ENCODE measurements around the gene LILRB5. TPM values are rescaled to one million over a fixed set of nuclear protein-coding genes. Genes with fewer than 3 reads are reported as not detected.

Gene LILRB5
- total RNA-seq, 1 experiment from 2014 or later: not detected

DNA sequence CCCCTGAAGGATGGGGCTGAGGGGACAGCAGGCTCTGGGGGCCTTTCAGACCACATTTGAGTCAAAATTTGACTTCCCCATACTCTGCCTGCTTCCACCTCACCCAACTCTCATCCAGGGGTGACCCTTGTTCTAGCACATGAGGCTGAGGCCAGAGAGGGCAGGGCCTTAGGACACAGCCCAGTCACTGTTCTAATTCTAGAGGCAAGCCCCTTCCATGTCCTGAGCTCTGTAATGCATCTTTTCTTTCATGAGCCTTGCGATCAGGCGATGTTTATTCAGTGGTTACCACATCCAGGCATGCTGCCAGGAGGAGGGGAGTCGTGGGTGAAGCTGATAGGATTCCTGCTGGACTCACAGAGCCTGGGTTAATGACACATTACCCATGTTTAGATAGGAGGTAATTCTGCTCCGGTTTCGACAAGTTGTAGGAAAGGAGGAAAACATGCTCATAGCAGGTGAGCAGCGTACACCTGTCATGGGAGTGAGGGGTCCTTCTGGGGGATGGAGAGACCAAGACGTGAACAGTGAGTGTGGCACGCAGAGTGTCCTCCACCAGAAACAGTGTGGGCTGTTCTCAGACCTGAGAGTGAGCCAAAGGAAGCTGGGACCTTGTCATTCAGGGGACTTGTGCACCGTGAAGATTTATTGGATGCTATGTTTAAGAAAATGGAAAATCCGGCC lies 47.1 kb downstream of the LILRB5 start:
- peak overlapping the region; percentile 20 for H3K9ac ChIP-seq (ENCODE audit: low read length)
- H2AFZ ChIP-seq (ENCODE audit: low read depth, low read length, poor library complexity, severe bottlenecking): no peak overlapping the region
- H3K4me2 ChIP-seq (ENCODE audit: low read length): peak overlapping the region; percentile 5; the same call in 1 of the 2 replicates
- ATAC-seq: peak; percentile 41
- intact Hi-C loops (cut with micrococcal nuclease): no loop called here
- peaks cover 31% of the 10 kb centered on the region for H3K79me2 ChIP-seq (ENCODE audit: insufficient read depth, low read length)
- no peak overlapping the region for H3K4me3 ChIP-seq (replicated peaks in 1 of 2; ENCODE audit: low read depth in 1 of 2, low read length in 2 of 2)
- TF ChIP-seq CBX3 (IDR thresholded peaks at IDR 0.05; ENCODE audit: low read depth) (no peak), SP1 (IDR thresholded peaks at IDR 0.05; ENCODE audit: low read depth) (no peak), CEBPB (IDR thresholded peaks at IDR 0.05; ENCODE audit: low read depth) (no peak), POLR2AphosphoS5 (IDR thresholded peaks at IDR 0.05; ENCODE audit: low read depth, low read length) (no peak; the same call in 1 of the 2 replicates), SIN3A (IDR thresholded peaks at IDR 0.05; ENCODE audit: low read depth) (no peak), RAD21 (IDR thresholded peaks at IDR 0.05; ENCODE audit: low read depth) (no peak), JUND (IDR thresholded peaks at IDR 0.05) (no peak), EZH2 (IDR thresholded peaks at IDR 0.05) (no peak), FOSL1 (IDR thresholded peaks at IDR 0.05; ENCODE audit: low read depth) (no peak), ZFX (IDR thresholded peaks at IDR 0.05) (no peak)
- TF ChIP-seq, protein P1, sequence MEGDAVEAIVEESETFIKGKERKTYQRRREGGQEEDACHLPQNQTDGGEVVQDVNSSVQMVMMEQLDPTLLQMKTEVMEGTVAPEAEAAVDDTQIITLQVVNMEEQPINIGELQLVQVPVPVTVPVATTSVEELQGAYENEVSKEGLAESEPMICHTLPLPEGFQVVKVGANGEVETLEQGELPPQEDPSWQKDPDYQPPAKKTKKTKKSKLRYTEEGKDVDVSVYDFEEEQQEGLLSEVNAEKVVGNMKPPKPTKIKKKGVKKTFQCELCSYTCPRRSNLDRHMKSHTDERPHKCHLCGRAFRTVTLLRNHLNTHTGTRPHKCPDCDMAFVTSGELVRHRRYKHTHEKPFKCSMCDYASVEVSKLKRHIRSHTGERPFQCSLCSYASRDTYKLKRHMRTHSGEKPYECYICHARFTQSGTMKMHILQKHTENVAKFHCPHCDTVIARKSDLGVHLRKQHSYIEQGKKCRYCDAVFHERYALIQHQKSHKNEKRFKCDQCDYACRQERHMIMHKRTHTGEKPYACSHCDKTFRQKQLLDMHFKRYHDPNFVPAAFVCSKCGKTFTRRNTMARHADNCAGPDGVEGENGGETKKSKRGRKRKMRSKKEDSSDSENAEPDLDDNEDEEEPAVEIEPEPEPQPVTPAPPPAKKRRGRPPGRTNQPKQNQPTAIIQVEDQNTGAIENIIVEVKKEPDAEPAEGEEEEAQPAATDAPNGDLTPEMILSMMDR (IDR thresholded peaks at IDR 0.05 in 2 of 3, conservative IDR thresholded peaks at IDR 0.05 in 1 of 3; ENCODE audit: borderline replicate concordance in 1 of 3, insufficient read depth in 1 of 3, low read depth in 2 of 3, low read length in 2 of 3): no peak
- TF ChIP-seq, protein P2, sequence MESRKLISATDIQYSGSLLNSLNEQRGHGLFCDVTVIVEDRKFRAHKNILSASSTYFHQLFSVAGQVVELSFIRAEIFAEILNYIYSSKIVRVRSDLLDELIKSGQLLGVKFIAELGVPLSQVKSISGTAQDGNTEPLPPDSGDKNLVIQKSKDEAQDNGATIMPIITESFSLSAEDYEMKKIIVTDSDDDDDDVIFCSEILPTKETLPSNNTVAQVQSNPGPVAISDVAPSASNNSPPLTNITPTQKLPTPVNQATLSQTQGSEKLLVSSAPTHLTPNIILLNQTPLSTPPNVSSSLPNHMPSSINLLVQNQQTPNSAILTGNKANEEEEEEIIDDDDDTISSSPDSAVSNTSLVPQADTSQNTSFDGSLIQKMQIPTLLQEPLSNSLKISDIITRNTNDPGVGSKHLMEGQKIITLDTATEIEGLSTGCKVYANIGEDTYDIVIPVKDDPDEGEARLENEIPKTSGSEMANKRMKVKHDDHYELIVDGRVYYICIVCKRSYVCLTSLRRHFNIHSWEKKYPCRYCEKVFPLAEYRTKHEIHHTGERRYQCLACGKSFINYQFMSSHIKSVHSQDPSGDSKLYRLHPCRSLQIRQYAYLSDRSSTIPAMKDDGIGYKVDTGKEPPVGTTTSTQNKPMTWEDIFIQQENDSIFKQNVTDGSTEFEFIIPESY (IDR thresholded peaks at IDR 0.05; ENCODE audit: extremely low read depth, insufficient replicate concordance, low read length): no peak
- CTCF ChIA-PET: interaction anchor here (1.5 kb wide), 1 partner anchor 73 kb away, joined by 3 read pairs; the partner anchor contains the start of gene CNOT3
- H4K20me1 ChIP-seq (ENCODE audit: insufficient read depth): peaks cover 39% of the 10 kb centered on the region; the same call in 1 of the 2 replicates
- H3K27me3 ChIP-seq (ENCODE audit: insufficient read depth, low read length): no peaks in the 10 kb centered on the region
- RAD21 ChIA-PET (ENCODE audit: low non-redundant PET in 1 of 2, low total read pairs in 2 of 2, uncharacterized antibody in 2 of 2, unreplicated experiment in 2 of 2): no interaction called here
- peak overlapping the region; percentile 53 for H3K27ac ChIP-seq (ENCODE audit: low read depth, low read length)
- no TSS peak for BruUV-seq (replicated peaks)
- POLR2A ChIA-PET: interaction anchor here (1.4 to 2.0 kb wide), 3 partner anchors 9 to 18 kb away, joined by 3 to 9 read pairs (median 5); partner anchors contain the start of gene TSEN34
- no peaks in the 10 kb centered on the region for H3K9me2 ChIP-seq (ENCODE audit: insufficient read depth)
- peaks cover 9 to 39% of the 10 kb centered on the region in 2 experiments; a peak in 3 of 4 replicates for H3K4me1 ChIP-seq (ENCODE audit: control insufficient read depth in 1 of 2, insufficient read depth in 2 of 2, low read length in 2 of 2)
- no peaks in the 10 kb centered on the region for H3K9me3 ChIP-seq (ENCODE audit: control insufficient read depth in 1 of 2, insufficient read depth in 1 of 2, low read depth in 1 of 2, low read length in 2 of 2)
- peaks cover 25 to 34% of the 10 kb centered on the region in 2 experiments; a peak in 3 of 4 replicates for H3K36me3 ChIP-seq (ENCODE audit: control insufficient read depth in 1 of 2, insufficient read depth in 2 of 2, low read length in 2 of 2)
- peak; percentile 40 for DNase-seq (ENCODE audit: low read depth, low spot score)

All from HCT116 (cell line).